NCI-H128 (cell line): ENCODE data around the gene TRPC1.
"Not testable (repeated sequence)": the region's sequence is repeated elsewhere in the genome, so short reads cannot be mapped to it uniquely, and the experiment has no call there.

Experiments
- DNase-seq: peaks from one replicate; lab custom pipeline; 2025; ENCODE audit not compliant: unreplicated experiment; lab: John Stamatoyannopoulos, UW

The TRPC1 gene

DNA sequence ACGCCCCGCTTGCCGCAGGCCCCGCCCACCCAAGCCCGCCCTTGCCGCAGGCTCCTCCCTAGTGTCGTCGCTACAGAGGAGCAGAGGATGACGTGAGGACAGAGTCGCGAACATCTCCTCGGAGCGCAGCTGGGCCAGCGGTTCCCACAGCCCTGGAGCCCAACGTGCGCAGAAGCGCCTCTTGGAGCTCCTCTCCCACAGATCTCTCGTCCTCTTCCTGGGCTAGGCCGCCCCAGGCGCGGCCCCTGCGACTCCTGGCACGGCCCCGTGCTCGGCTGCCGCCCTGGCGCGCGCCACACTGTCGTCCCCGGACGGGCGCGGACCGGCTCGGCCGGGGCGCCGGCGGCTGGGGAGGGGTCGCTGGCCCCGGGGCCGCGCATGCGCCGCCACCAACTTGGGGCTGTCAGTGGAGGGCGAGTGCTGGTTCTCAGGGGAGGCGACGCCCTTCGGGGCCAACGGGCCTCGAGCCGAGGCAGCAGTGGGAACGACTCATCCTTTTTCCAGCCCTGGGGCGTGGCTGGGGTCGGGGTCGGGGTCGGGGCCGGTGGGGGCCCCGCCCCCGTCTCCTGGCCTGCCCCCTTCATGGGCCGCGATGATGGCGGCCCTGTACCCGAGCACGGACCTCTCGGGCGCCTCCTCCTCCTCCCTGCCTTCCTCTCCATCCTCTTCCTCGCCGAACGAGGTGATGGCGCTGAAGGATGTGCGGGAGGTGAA, at the start of gene TRPC1:
Gene TRPC1 (plus strand): TSS at position 67 of the 714 bp plus-strand sequence. CDS start 526 bp downstream, at position 593.
- DNase-seq = peak; percentile 82

DNA sequence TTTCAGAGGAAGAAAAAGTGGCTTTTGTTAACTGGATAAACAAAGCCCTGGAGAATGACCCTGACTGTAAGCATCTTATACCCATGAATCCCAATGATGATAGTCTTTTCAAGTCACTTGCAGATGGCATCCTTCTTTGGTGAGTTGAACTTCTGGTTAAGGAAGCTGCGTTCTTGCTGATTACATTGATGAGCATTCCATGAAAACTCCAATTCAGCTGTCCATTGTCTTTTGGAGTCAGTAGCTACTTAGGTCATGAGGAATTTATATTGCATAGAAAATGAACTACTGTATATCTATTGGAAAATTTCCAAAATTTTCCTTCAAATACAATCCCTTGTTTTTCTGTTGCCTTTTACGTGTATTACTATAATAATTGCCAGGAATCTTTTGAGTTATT, 47.7 kb upstream of the TRPC1 start:
- DNase-seq = no peak

DNA sequence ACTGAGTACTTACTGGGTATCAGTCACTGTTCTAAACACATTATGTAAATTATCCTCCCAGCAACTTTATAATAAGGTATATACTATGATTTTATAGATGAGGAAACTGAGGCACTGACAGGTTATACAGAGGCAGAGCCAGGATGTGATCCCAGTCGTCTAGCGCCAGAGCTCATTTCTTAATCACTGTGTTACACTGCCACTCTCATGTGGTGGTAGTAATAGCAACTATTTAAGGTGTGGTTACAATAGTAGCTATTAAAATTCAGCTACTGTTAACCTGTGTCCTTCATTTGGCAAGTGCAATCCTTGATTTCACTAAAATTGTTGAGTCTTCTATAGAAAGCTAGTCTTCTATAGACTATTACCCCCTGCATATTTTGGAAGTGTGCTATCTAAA, 43.1 kb upstream of the TRPC1 start:
- no peak for DNase-seq

DNA sequence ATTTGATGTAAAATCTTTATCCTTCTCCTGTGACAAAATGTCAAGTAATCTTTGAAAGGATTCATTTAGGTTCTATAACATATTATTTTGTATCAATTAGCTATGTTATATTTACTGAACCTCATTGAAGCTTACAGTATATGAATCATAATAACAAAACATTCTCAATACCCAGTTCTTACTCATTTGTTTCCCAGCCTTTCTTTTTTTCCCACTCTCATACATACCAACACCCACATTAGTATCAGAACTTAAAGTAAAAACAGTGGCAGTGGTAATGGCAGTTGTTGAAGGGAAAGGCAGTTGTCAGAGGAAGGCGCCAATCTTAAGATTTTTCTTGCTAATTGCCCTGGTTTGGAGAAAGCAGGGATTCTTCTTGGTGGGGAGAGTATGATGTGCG, 33.2 kb upstream of the TRPC1 start:
- no peak for DNase-seq

DNA sequence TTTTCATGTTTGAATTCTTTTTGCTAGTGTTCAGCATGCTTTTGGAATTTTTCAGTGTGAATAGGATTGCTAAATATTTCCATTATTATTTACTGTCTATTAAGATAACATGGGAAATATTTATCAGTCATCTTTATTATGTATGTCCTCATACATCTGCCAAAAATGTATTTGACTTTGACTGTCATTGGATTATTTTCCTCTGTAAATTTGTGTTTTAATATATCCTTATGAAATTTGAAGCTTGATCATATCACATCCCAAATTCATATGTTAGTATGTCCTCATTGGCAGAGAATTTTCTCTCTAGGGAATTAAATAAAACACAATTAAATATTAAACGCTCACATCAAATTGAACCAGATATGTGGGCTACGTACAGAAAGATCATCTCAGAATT, 32.3 kb upstream of the TRPC1 start:
- DNase-seq = no peak

DNA sequence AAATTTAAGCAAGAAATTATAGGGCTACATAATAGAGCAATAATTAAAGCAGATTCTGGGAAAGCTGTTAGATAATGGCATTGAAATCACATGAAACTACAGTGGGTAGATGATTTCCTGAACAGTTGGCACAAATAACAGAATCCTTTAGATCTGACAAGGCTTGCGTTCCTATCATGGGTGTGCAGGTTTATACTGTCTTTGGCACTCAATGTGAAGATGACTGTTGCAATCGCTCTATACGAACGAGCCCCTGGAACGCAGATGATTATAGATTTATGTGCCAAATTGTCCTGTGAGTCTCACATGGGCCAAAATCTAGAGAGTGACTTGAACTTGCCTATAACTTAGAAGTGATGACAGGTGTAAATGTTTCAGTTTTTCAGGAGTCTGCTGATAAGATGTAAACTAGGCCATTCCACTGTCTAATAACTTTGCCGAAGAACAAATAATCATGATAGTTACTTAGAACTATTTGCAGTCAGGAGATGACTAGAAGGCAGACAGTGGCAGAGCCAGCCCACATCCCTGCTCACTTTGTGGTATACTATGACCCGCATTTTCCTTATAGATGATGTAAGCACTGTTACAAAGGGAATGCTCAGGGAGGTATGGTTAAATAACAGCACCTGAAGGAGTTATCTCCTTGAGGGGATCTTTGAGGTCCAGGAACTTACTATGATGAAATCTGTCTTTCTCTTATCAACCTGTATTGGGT, 30.5 kb upstream of the TRPC1 start:
- DNase-seq = no peak

DNA sequence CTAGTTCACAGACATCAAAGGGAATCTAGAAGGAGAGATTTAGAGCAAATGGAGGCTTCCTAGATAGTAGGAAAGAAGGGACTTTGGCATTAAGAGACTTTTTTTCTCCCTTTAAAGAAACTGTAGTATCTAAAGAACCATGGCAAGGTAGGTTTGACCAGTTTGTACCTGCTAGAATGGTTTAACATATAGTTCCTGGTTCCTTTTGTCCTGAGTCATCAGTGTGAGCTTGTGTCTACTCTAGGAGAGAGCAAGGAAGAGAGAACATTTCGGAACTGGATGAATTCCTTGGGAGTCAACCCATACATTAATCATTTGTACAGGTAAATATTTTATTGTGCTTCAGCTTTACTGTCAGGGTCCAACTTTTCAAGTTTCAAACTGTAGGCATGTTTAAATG, 29.6 kb upstream of the TRPC1 start:
- DNase-seq = no peak

DNA sequence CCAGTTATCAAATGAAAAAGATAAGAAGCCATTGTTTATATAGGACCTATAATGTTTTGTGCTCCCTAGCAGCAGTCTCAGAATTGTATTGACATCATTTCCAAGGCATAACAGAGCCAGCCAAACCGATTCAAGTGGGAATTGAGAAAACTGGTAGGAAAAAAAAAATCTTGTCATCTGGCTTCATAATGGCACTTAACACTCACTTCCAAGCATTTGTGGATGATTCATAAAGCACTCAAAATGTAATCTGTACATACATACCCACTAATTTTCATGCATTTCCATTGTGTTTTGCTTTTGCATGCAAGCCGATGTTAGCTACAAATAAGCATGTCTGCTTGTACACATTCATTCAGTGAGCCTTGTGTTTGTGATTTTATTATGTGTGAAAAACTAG, 18.6 kb upstream of the TRPC1 start:
- DNase-seq = peak; percentile 28

DNA sequence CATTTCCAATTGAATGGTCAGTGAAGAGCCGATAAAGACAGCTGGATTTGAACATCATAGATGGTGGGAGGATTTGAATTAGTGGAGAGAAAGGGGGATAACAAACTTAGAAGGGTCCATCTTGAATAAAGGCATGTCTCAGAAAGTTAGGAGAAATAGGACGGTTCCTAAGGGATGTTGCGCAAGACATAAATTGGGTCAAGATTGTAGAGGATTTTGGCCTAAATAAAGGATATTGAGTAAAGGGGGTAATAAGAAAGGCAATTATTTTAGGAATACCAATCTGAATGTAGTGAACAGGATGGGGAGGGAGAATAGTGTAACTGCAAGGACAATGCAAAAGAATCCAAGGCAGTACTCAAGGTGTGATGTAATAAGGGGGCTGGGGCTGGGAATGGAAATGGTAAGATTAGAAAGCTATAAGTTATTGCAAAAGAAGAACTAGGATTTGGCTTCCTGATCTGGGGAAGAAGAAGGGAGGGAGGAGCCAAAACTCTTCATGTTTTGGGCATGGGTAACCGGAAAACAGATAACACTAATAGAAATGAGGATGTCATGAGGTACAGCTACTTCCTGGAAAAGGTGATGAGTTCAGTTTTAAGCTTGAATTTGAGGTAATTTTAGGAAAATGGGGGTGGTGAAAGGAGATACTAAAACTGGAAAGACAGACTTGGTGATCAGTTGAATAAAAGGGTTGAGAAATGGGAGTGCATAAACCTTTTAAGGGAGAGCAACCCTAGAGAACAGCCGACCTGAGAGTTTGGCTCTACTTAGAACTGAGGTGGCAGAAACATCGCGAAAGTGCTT, 17.3 kb upstream of the TRPC1 start:
- DNase-seq = no peak

DNA sequence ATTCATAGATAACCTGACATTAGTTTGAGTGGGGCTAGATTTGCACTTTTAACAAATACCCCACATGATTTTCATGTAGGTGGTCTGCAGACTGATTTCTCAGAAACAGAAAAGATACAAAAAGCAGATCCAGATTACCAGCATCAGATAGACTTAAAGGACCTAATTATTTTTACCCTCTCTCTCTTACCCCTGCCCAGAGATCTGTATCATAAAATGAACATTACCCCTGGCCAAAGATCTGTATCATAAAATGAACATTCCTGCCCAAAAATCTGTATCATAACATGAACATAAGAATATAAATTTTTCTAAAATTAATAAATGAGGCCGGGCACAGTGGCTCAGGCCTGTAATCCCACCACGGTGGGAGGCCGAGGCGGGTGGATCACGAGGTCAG, 14.6 kb upstream of the TRPC1 start:
- DNase-seq = no peak

DNA sequence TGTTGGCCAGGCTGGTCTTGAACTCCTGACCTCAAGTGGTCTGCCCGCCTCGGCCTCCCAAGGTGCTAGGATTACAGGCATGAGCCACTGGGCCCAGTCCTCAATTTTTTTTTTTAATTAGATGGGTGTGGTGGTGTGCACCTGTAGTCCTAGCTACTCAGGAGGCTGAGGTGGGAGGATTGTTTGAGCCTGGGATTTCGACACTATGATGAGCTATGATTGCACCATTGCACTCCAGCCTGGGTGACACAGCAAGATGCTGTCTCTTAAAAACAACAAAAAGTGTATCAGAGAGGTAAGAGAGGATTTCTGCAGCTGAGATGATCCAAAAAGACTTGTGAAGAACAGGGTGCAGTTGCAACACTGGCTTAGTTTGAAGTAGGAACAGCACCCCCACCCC, 9.0 kb upstream of the TRPC1 start:
- not testable (repeated sequence) for DNase-seq

DNA sequence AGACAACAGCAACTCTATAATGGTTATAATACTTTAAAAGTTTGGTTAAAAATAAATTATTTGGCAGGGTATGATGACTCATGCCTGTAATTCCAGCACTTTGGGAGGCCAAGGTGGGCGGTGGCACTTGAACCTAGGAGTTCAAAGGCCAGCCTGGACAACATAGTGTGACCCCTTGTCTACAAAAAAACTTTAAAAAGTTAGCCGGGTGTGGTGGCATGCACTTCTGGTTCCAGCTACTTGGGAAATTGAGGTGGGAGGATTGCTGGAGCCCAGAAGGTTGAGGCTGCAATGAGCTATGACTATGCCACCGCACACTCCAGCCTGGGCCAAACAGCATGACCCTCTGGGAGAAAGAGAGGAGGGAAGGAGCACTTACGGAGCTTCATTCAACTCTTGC, 7.7 kb upstream of the TRPC1 start:
- no peak for DNase-seq

DNA sequence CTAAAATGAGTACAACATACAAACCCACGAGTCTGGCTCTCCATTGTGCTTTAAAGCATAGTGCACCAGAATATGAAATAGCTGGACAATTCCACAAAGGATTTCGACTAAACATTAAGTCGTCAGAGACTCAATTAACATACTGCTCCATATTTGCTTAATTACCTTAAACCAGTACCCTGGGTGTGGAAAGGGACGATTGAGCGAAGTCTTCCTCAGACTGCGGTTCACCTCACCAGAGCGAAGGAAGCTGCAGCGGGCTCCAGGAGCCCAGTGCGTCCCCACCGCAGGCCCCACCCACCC, 218 bp upstream of the TRPC1 start:
- DNase-seq = no peak

DNA sequence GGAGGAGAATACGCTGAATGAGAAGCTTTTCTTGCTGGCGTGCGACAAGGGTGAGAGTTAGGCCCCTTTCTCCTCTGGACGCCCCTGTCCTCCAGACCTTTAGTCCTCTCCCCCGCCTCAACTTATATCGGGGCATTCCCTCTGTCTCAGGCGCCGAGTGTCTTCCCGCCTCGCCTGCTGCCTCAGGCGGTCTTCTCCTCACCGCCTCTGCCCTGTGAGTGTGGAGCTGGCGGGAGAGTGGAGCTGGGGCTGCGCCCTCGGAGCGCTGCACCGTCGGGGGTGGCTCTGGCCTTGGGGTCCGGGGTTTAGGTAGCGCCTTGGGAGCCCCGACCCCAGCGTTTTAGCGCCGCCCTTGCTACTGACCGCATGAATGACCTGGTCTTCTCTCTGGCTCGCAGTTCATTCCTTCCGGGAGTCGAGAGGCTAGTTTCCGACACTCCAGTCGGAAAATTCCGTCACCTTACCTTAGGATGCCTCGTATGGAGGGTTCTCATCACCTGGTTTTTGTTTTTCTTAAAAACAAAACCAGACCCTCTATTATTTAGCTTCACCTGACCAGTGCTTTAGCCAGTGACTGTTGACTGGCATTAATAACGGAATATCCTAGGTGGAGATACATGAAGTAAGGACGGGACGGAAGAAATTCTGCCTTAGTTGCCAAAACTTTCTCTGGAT, 985 bp downstream of the TRPC1 start:
- peak; percentile 10 for DNase-seq

DNA sequence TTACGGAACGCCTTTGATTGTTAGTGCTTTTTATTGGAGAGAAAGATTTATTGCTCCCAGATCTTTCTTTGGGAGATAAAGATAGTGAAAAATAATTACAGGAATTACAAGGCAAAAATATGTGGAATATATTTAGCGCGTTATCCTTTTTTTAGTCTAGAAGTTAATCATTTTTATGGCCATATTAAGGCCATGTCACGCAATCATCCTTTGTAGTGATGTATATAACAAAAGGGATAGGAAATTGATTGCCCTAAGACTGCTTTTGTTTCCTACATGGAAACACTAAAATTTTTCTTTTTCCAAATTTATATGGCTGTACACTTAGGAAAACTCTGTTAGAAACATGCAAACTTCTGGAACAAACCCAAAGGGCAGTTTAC, 1.5 kb downstream of the TRPC1 start:
- DNase-seq = no peak

DNA sequence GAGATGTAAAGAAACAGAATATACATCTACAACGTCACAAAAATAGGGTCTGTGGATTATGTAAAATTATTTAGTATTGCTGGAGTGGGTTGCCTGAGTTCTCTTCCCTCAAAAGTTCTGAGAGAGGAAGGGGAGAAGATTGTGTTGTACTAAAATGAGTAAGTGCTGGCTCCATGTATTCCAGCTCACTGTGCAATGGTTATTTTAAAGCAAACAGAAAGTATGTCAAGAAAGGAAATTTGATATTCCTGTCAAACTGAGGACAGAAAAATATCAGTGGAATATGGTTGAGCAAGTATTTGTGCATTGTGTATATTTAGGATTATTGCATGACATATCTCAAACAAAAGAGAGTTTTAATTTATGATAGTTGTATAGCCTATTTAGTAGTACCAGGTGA, 2.2 kb downstream of the TRPC1 start:
- no peak for DNase-seq

DNA sequence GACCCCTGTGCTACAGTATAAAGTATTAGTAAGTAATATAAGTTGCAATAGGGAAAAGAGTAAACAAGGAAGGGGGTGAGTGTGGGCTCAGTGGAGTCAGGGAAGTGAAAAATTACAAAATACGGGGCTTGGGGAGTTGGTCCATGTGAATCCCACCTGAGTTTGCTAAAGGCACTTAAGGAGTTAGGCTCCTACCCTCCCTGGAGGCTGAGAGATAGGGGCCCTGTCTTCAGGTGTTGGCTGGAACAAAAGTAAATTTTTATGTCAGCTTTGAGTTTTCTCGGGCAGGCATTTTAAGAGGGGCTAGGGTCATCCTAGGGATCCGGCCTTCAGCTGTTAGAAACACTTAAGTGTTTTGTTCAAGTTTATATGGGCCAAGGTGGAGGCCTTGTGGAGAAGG, 8.2 kb downstream of the TRPC1 start:
- no peak for DNase-seq

DNA sequence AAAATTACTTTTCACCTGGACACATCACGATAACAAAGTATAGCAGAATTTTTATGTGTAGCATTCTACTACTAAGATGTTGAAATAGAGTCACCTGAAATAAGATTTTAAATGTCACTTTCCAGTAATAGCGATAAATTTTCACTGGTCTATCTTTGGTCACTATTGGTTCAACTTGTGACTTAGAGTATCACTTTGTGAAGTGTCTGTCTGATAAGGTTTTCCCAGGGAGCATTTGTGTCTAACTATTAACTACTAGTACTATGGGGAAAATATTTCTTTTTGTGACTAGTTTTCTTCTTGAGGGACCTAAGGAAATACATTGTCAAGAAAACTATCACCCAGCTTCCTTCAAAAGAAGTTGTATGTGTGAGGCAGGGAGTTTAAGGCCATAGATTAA, 11.0 kb downstream of the TRPC1 start:
- DNase-seq = no peak

DNA sequence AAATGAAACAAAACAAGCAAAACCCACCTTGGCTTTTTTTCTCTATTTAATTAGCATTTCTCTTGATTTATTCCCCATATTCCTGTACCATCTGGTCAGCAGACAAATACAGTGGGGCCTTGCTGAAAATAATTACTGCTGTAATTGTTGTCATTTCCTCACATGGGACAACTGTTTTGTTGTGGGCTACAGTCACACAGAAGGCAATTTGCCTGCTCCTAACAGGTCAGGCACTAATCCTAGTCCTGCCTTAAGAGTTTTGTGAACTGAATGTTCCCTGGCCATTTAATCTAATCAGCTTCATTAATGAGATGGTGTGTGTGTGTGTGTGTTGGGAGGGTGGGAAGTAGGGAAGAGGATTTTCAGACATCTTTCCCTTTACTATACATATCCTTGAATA, 11.6 kb downstream of the TRPC1 start:
- DNase-seq = no peak

DNA sequence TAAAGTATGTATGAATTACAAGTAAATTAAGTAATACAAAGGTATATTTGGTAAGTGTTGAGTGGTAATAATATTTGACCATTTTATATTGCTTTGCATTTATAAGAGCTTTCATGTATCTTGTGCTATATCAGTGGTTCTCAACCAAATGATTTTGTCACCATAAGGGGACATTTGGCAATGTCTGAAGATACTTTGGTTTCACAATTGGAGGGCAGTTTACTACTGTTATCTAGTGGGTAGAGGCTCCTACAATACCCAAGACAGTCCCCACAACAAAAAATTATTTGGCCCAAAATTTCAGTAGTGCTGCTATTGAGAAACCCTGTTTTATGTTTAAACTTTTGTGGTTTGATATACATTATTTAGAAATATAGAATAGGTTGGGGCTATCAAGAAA, 14.6 kb downstream of the TRPC1 start:
- no peak for DNase-seq

DNA sequence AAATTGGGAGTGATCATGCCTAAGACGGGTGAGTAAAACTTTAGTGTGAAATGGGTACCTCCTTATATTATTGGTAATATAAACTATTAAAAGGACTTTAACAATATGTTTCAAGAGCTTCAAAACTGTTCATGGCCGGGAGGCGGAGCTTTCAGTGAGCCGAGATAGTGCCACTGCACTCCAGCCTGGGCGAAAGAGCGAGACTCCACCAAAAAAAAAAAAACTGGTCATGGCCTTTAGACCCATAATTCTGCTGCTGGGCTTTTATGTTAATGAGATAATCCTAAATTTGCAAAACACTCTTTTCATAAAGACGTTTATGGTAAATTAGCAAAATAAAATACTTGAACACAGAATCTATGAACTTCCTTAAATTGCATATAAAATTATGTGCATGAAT, 22.8 kb downstream of the TRPC1 start:
- no peak for DNase-seq

DNA sequence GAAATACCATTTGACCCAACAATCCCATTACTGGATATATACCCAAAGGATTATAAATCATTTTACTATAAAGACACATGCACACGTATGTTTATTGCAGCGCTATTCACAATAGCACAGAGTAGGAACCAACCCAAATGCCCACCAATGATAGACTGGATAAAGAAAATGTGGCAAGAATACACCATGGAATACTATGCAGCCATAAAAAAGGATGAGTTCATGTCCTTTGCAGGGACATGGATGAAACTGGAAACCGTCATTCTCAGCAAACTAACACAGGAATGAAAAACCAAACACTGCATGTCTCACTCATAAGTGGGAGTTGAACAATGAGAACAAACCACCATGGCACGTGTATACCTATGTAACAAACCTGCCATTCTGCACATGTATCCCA, 26.7 kb downstream of the TRPC1 start:
- DNase-seq = not testable (repeated sequence)
